Fibroblast of skin of abdomen (primary cell): ENCODE measurements around the gene ADIRF.
"Not testable (repeated sequence)": the region's sequence is repeated elsewhere in the genome, so short reads cannot be mapped to it uniquely, and the experiment has no call there.

Source experiments
- DNase-seq: peaks from one replicate; pipeline ENCODE4 v3.0.0-alpha.2; 2013

Gene ADIRF

DNA sequence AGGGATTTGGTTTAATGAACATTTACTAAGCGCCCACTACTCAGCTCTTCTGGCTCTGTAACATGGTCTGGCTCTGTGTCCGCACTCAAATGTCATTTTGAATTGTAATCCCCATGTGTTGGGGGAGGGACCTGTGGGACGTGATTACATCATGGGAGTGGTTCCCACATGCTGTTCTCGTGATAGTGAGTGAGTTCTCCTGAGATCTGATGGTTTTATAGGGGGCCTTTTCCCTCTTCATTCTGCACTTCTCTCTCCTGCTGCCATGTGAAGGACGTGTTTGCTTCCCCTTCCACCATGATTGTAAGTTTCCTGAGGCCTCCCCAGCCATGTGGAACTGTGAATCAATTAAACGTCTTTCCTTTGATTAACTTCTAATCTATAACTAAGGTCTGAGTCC, 12.7 kb downstream of the ADIRF start:
- DNase-seq, result not testable (repeated sequence)

DNA sequence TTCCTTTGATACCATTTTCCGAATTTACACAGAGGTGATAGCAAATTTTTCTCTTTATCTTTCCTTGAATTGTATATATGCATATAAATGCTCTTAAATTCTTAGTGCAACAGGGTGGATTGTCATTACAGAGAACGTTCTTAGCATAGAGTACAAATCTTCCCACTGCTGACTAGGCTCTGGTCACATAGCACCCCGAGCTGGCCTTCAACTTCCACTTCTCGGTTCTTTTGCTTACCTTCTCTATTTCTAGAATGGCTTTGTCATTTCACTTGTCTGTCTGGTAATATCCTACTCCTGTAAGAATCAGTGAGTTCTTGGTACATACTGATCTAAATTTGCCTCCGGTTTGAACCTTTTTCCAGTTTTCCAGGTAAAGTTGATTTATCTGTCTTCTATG, 13.4 kb downstream of the ADIRF start:
- no peak for DNase-seq

DNA sequence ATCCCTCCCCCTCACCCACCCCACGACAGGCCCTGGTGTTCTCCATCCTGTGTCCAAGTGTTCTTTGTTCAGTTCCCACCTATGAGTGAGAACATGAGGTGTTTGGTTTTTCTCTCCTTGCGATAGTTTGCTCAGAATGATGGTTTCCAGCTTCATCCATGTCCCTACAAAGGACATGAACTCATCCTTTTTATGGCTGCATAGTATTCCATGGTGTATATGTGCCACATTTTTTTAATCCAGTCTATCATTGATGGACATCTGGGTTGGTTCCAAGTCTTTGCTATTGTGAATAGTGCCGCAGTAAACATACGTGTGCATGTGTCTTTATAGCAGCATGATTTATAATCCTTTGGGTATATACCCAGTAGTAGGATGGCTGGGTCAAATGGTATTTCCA, 16.2 kb downstream of the ADIRF start:
- DNase-seq, result not testable (repeated sequence)

- no peak for DNase-seq
Observed at GRCh38 chr10:86988520-86988919, 20.2 kb downstream of the ADIRF start.

- not testable (repeated sequence) for DNase-seq
Observed at GRCh38 chr10:86991362-86991761, 23.1 kb downstream of the ADIRF start.

- no peak for DNase-seq
Observed at GRCh38 chr10:86992456-86992855, 24.2 kb downstream of the ADIRF start.

- no peak for DNase-seq
Observed at GRCh38 chr10:86992929-86993328, 24.6 kb downstream of the ADIRF start.

DNA sequence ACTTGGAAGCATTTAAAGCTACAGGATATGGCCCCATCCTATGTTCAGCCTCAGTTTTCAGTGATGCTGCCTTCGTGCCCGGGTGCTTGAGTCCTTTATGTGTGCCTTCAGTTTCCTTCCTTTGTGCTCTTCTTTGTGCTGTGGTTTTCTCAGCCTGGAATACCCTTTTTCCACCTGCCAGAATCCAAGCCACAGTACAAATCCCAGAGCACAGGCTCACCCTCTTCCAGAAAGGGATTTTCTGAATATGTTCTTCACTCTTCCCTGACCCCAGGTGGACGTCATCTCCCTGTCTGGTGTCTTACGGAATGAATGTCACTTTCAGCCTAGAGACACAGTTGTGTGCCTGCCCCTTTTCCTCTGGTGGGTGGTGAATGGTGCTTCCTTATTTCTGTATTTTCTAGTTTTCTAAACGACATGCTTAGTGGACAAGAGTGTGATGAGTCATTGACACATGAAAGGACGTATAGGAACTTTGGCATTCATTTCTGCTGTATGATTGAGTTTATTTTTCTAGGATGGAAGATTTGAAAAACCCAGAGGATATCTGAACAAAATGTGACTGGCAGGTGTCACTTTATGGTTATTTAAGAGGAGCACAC, 31.6 kb downstream of the ADIRF start:
- DNase-seq, result not testable (repeated sequence)

GRCh38 chr10:87000491-87000890, 32.2 kb downstream of the ADIRF start:
- DNase-seq, result no peak

GRCh38 chr10:87007124-87007523, 38.8 kb downstream of the ADIRF start:
- DNase-seq, result not testable (repeated sequence)

DNA sequence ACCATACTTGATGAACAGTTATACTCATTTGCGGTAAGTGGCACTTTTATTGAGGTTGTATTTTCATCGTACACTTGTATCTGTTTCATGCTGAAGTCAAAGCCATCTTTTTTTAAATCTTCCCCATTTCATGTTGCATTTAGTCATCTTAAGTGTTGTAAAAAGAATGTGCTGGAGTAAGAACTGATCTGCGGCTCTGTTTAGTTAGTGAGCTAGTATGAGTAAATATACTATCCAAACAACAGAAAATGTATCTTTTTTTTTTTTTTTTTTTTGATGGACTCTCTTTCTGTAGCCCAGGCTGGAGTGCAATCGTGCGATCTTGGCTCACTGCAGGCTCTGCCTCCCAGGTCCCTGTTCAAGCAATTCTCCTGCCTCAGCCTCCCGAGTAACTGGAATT, 39.4 kb downstream of the ADIRF start:
- not testable (repeated sequence) for DNase-seq

DNA sequence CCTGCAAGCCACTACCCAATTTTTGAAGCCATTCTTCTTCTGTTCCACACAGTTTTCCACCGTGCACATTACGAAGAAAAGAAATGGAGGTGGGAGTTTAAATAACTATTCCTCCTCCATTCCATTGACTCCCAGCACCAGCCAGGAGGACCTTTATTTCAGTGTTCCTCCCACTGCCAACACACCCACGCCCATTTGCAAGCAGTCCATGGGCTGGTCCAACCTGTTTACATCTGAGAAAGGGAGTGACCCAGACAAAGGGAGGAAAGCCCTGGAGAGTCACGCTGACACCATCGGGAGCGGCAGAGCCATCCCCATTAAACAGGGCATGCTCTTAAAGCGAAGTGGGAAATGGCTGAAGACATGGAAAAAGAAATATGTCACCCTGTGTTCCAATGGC, 40.0 kb downstream of the ADIRF start:
- DNase-seq, result not testable (repeated sequence)

DNA sequence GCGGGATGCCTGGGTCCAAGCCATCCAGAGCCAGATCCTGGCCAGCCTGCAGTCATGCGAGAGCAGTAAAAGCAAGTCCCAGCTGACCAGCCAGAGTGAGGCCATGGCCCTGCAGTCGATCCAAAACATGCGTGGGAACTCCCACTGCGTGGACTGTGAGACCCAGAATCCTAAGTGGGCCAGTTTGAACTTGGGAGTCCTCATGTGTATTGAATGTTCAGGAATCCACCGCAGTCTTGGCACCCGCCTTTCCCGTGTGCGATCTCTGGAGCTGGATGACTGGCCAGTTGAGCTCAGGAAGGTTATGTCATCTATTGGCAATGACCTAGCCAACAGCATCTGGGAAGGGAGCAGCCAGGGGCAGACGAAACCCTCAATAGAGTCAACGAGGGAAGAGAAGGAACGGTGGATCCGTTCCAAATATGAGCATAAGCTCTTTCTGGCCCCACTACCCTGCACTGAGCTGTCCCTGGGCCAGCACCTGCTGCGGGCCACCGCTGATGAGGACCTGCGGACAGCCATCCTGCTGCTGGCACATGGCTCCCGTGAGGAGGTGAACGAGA, 40.9 kb downstream of the ADIRF start:
- DNase-seq, result not testable (repeated sequence)

DNA sequence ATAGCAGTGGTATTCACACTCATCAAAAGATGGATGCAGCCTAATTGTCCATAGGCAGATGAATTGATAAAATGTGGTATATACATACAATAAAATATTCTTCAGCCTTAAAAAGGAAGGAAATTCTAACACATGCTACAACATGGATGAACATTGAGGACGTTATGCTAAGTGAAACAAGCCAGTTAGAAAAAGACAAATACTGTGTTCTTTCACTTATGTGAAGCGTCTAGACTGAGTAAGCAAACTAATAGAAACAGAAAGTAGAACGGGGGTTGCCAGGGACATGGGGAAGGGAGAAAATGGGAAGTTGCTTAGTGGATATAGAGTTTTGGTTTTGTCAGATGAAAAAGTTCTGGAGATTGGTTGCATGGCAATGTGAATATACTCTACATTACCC, 45.2 kb downstream of the ADIRF start:
- DNase-seq, result not testable (repeated sequence)

- DNase-seq, result not testable (repeated sequence)
Observed at GRCh38 chr10:87014986-87015716, 46.9 kb downstream of the ADIRF start.

DNA sequence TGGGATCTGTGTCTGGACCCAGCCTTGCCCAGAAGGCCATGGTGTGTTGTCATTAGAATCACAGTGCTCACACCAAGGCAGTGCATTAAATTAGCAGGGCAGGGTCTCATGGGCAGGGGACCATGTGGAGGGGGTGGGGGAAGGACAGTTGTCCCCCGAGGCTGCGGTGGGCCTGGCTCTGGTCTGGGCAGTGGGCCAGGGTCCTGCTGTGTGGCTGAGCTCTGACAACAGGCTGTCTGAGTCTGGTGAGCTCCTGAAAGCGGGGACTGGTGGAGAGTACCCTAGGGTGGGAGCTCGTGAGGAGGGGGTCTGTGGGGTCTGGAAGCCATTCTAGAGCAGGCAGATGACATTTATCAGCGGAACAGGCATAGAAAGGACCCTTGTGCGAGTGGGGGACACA, 49.8 kb downstream of the ADIRF start:
- DNase-seq, result not testable (repeated sequence)

GRCh38 chr10:87019066-87019465, 50.8 kb downstream of the ADIRF start:
- DNase-seq, result not testable (repeated sequence)

DNA sequence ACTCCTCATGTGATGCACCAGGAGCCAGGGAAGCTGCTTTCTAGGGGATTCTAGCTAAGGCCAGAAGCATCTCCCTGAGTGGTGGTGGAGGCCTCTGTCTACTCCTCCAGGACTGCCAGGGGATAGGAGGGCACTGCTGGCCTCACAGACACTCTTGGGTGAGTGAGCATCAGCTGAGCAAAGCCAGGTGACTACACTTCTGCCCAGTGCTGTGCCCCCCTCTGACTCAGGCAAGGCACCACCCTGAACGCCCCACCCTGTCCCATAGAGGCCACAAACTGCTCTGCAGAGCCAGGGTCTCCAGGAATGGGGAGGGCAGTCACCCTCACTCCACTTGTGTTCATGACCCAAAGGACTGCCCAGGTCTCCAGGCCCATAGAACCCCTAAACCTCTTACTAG, 51.2 kb downstream of the ADIRF start:
- DNase-seq, result not testable (repeated sequence)

DNA sequence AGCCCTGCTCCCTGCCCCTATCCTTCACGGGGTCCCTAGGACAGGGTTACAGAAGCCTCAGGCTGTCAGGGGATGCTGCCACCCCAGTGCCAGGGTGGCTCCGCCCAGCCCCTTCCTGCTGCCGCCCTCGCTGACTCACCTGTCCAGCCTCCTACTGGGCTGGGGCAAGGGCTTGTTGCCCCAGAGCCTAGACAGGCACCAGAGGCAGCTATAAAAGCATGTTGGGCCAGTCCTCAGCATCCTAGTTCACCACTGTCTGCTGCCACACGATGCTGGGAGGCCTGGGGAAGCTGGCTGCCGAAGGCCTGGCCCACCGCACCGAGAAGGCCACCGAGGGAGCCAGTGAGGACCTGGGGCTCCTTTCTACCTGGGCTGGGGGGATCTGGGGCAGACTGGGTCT, 51.8 kb downstream of the ADIRF start, which contains the start of gene FAM25A:
Gene FAM25A, plus strand, starts transcription at position 239 of the 400 bp plus-strand sequence. Its CDS starts 31 bp downstream, at position 270.
- DNase-seq, result not testable (repeated sequence)
